CD14-positive monocyte (primary cell): ENCODE results near the gene RNF141. TPM values are rescaled to one million over a fixed set of nuclear protein-coding genes. Genes with fewer than 3 reads are reported as not detected.

Experiments used
- DNase-seq, 3 donors: peaks; one replicate each; pipeline ENCODE4 v3.0.0-alpha.2; 2011 to 2022
- H2AFZ ChIP-seq: 2 replicates; pipeline ENCODE4 v1.6.0; 2012; ENCODE audit warnings: mild to moderate bottlenecking, low read depth, low read length, inconsistent platforms; ENCODE audit not compliant: insufficient read depth, poor library complexity, severe bottlenecking
- H3K27ac ChIP-seq, 2 donors: 1 replicate in 1 of 2; 2 replicates in 1 of 2; pipeline ENCODE4 v1.5.1; 2012 to 2013; ENCODE audit warnings: low read length in 2 of 2, control low read depth in 1 of 2, inconsistent platforms in 1 of 2, low read depth in 1 of 2, mild to moderate bottlenecking in 1 of 2
- H3K27me3 ChIP-seq, 2 donors: one replicate each; pipeline versions ENCODE4 v1.6.0 to v1.6.1; 2011 to 2013; ENCODE audit warnings: low read length in 2 of 2; ENCODE audit not compliant: control insufficient read depth in 2 of 2, insufficient read depth in 2 of 2
- H3K36me3 ChIP-seq, 2 donors: replicated peaks in 1 of 2; 1 replicate in 1 of 2; 2 replicates in 1 of 2; pipeline versions ENCODE4 v1.5.1 to v1.6.1; 2012 to 2013; ENCODE audit warnings: low read length in 2 of 2, control low read depth in 1 of 2, inconsistent platforms in 1 of 2, mild to moderate bottlenecking in 1 of 2; ENCODE audit not compliant: insufficient read depth in 2 of 2, control insufficient read depth in 1 of 2
- H3K4me1 ChIP-seq, 2 donors: 1 replicate in 1 of 2; 2 replicates in 1 of 2; pipeline versions ENCODE4 v1.5.1 to v1.6.1; 2012 to 2013; ENCODE audit warnings: low read length in 2 of 2, control low read depth in 1 of 2, inconsistent platforms in 1 of 2, mild to moderate bottlenecking in 1 of 2, moderate library complexity in 1 of 2; ENCODE audit not compliant: insufficient read depth in 2 of 2, control insufficient read depth in 1 of 2
- H3K4me2 ChIP-seq: replicated peaks from 2 replicates; pipeline ENCODE3; 2012; ENCODE audit warnings: low read length, moderate library complexity, mild to moderate bottlenecking; ENCODE audit not compliant: poor library complexity, severe bottlenecking; ENCODE audit errors: extremely low read depth
- H3K4me3 ChIP-seq, 3 experiments: fragments of 200-600 bp in 1 of 3; sonication (generic) in 1 of 3; replicated peaks in 1 of 3; 1 replicate in 2 of 3; 2 replicates in 1 of 3; pipeline ENCODE4 v1.5.1; 2011 to 2013; ENCODE audit warnings: low read length in 3 of 3, mild to moderate bottlenecking in 3 of 3, control low read depth in 2 of 3, low read depth in 2 of 3, inconsistent platforms in 1 of 3, moderate library complexity in 1 of 3
- H3K79me2 ChIP-seq: 2 replicates; pipeline ENCODE4 v1.6.0; 2012; ENCODE audit warnings: mild to moderate bottlenecking, control low read depth, inconsistent platforms, low read length, moderate library complexity; ENCODE audit not compliant: insufficient read depth
- H3K9ac ChIP-seq: 2 replicates; pipeline ENCODE4 v1.6.0; 2017; ENCODE audit warnings: low read length, mild to moderate bottlenecking; ENCODE audit not compliant: insufficient read depth, poor library complexity, severe bottlenecking
- H3K9me3 ChIP-seq, 2 donors: replicated peaks in 1 of 2; 1 replicate in 1 of 2; 2 replicates in 1 of 2; pipeline versions ENCODE4 v1.5.1 to v1.6.1; 2012 to 2013; ENCODE audit warnings: low read length in 2 of 2, control low read depth in 1 of 2; ENCODE audit not compliant: control insufficient read depth in 1 of 2, insufficient read depth in 1 of 2
- H4K20me1 ChIP-seq: 2 replicates; pipeline ENCODE4 v1.6.0; 2012; ENCODE audit warnings: mild to moderate bottlenecking, low read length, control low read depth, moderate library complexity; ENCODE audit not compliant: insufficient read depth
- H3K27ac Mint-ChIP-seq, 7 donors: one replicate each; pipeline ENCODE4 v1.8.0; 2020; ENCODE audit warnings: mild to moderate bottlenecking in 7 of 7, mixed read lengths in 7 of 7, moderate library complexity in 6 of 7, inconsistent platforms in 2 of 7
- H3K27me3 Mint-ChIP-seq, 3 donors: one replicate each; pipeline ENCODE4 v1.8.0; 2021 to 2022; ENCODE audit warnings: low read depth in 3 of 3, mild to moderate bottlenecking in 3 of 3, mixed read lengths in 3 of 3, moderate library complexity in 3 of 3, inconsistent platforms in 1 of 3
- H3K36me3 Mint-ChIP-seq, 2 donors: one replicate each; pipeline ENCODE4 v1.8.0; 2020; ENCODE audit warnings: mixed read lengths in 2 of 2, inconsistent platforms in 1 of 2, mild to moderate bottlenecking in 1 of 2
- H3K4me1 Mint-ChIP-seq: one replicate; pipeline ENCODE4 v1.8.0; 2020; ENCODE audit warnings: mild to moderate bottlenecking, mixed read lengths
- H3K4me3 Mint-ChIP-seq, 2 donors: one replicate each; pipeline ENCODE4 v1.8.0; 2020; ENCODE audit warnings: mild to moderate bottlenecking in 2 of 2, mixed read lengths in 2 of 2, moderate library complexity in 1 of 2
- H3K9me3 Mint-ChIP-seq, 7 donors: one replicate each; pipeline ENCODE4 v1.8.0; 2020 to 2022; ENCODE audit warnings: mixed read lengths in 7 of 7, mild to moderate bottlenecking in 6 of 7, moderate library complexity in 6 of 7, inconsistent platforms in 2 of 7
- CTCF ChIP-seq: fragments of 200-600 bp; IDR thresholded peaks from one replicate; pipeline ENCODE4 v1.8.0; 2022; ENCODE audit warnings: antibody characterized with exemption, mild to moderate bottlenecking
- WGBS: methylation state at CpG from one replicate; pipeline ENCODE4 v1.1.5; 2013; ENCODE audit warnings: missing lambda C conversion rate; ENCODE audit not compliant: insufficient coverage; 5-methylcytosine and 5-hydroxymethylcytosine counted together
- intact Hi-C, 2 donors: fragments of 100-400 bp; cut with micrococcal nuclease; formaldehyde crosslinking; loops; one replicate each; pipeline versions ENCODE4 v1.15.0 to v1.15.1; 2023
- polyA plus RNA-seq, 3 donors: library from polyadenylated mRNA; depleted of rRNA in 1 of 3; unstranded in 2 of 3; stranded (reverse) in 1 of 3; fragments of 300-500 nt in 2 of 3; fragments of >200 nt in 1 of 3; fragmentation: Illumina TruSeq in 2 of 3; gene quantifications; 1 replicate in 2 of 3; 2 replicates in 1 of 3; pipeline ENCODE4 v1.2.3, GENCODE V29; 2012 to 2021

The RNF141 gene
- polyA plus RNA-seq, 3 donors, result 19.7 to 114 (median 98.3) TPM

- peaks cover 44% of the 10 kb centered on the region for H3K4me1 Mint-ChIP-seq
- Histone ChIP-seq H3K4me2 (no peak overlapping the region), H3K4me3 (no peak overlapping the region)
Observed at GRCh38 chr11:10587388-10587787, 46.4 kb upstream of the RNF141 start.

GRCh38 chr11:10584071-10584501 is 43.1 kb upstream of the RNF141 start:
- Mint-ChIP-seq H3K4me3 (no peak overlapping the region), H3K27me3 (peaks cover 0 to 4% (median 3%) of the 10 kb centered on the region in 3 donors), H3K27ac (no peak overlapping the region), H3K9me3 (peaks cover 0 to 3% (median 0%) of the 10 kb centered on the region in 7 donors), H3K36me3 (peaks cover 18 to 19% of the 10 kb centered on the region in 2 donors), H3K4me1 (peaks cover 54% of the 10 kb centered on the region)
- no peak for DNase-seq
- no peak overlapping the region for H3K27ac ChIP-seq
- no peak overlapping the region for H3K4me3 ChIP-seq
- H4K20me1 ChIP-seq, result no peaks in the 10 kb centered on the region
- no peak overlapping the region for H3K4me2 ChIP-seq
- H3K79me2 ChIP-seq, result no peaks in the 10 kb centered on the region
- 20% methylated on average over 1 of the region's 3 CpGs for WGBS
- peaks cover 52 to 56% of the 10 kb centered on the region in 2 donors for H3K4me1 ChIP-seq
- no peaks in the 10 kb centered on the region for H3K9me3 ChIP-seq
- no peak overlapping the region for H2AFZ ChIP-seq
- no peaks in the 10 kb centered on the region for H3K36me3 ChIP-seq
- no peak overlapping the region for H3K9ac ChIP-seq
- TF ChIP-seq CTCF, result no peak
- H3K27me3 ChIP-seq, result no peaks in the 10 kb centered on the region
- intact Hi-C loops, result loop anchor here (5.0 kb wide), 2 partner anchors 38 to 42 kb away; partner anchors contain the start of gene RNF141 (in 1 of the 2)

More at GRCh38 chr11:10587388-10587787, 46.4 kb upstream of the RNF141 start:
- 100% methylated on average over 3 of the region's 7 CpGs for WGBS
- Histone ChIP-seq H4K20me1 (no peaks in the 10 kb centered on the region), H3K9ac (no peak overlapping the region), H3K27ac (no peak overlapping the region), H3K36me3 (no peaks in the 10 kb centered on the region), H3K27me3 (no peaks in the 10 kb centered on the region), H3K9me3 (no peaks in the 10 kb centered on the region), H3K79me2 (no peaks in the 10 kb centered on the region), H2AFZ (no peak overlapping the region), H3K4me1 (peaks cover 35 to 40% of the 10 kb centered on the region in 2 donors)
- intact Hi-C loops, result no loop called here
- DNase-seq, result no peak
- Mint-ChIP-seq H3K36me3 (peaks cover 18 to 23% of the 10 kb centered on the region in 2 donors), H3K9me3 (peaks cover 0 to 3% (median 0%) of the 10 kb centered on the region in 7 donors), H3K27ac (no peak overlapping the region), H3K27me3 (peaks cover 0 to 6% (median 2%) of the 10 kb centered on the region in 3 donors), H3K4me3 (no peak overlapping the region)
- no peak for TF ChIP-seq CTCF
